BE2C (cell line): Measurements from ENCODE around the gene MGAT5.
A peak's percentile ranks its signal among the peaks of the same experiment; 100 is the strongest.

Experiments used
- DNase-seq: peaks from one replicate; pipeline ENCODE4 v3.0.0-alpha.2; 2020
- H3K27me3 ChIP-seq: fragments of 250-450 bp; sonication (Bioruptor Pico); 2 replicates; pipeline ENCODE4 v1.5.1; 2020; ENCODE audit warnings: mild to moderate bottlenecking
- H3K36me3 ChIP-seq: fragments of 250-450 bp; sonication (Bioruptor Pico); 2 replicates; pipeline ENCODE4 v1.5.1; 2020; ENCODE audit warnings: mild to moderate bottlenecking
- H3K4me1 ChIP-seq: fragments of 250-450 bp; sonication (Bioruptor Pico); 2 replicates; pipeline ENCODE4 v1.5.1; 2020
- H3K4me3 ChIP-seq: 2 replicates; pipeline ENCODE4 v1.5.1; 2011; ENCODE audit warnings: low read depth, low read length
- H3K9me3 ChIP-seq: fragments of 250-450 bp; sonication (Bioruptor Pico); 2 replicates; pipeline ENCODE4 v1.5.1; 2020
- TF ChIP-seq, protein P1 (sequence below): IDR thresholded peaks from 2 replicates; pipeline ENCODE4 v1.5.1; 2012; ENCODE audit warnings: mild to moderate bottlenecking, low read depth, low read length

The MGAT5 gene

DNA sequence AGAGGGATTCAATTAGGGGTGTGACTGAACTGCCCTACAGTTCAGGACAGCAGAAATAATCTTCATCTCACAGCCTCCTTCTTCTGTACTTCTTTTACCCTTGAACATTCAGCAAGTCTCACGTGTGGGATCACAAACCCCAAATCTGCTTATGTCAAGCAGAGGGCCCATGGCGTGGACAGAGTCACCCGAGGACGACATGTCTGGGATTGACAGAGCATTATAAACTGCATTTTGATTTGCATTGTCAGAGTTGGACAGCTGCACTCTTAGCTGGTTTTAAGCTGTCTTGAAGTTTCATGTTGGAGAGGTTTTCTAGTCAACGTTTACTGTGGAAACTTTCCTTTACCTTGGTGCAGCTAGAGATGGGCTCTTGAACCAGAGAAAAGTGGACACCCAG lies 26.4 kb downstream of the MGAT5 start:
- Histone ChIP-seq H3K27me3 (no peaks in the 10 kb centered on the region), H3K9me3 (no peaks in the 10 kb centered on the region), H3K4me1 (no peaks in the 10 kb centered on the region), H3K36me3 (no peaks in the 10 kb centered on the region), H3K4me3 (no peak overlapping the region)
- TF ChIP-seq, protein P1, sequence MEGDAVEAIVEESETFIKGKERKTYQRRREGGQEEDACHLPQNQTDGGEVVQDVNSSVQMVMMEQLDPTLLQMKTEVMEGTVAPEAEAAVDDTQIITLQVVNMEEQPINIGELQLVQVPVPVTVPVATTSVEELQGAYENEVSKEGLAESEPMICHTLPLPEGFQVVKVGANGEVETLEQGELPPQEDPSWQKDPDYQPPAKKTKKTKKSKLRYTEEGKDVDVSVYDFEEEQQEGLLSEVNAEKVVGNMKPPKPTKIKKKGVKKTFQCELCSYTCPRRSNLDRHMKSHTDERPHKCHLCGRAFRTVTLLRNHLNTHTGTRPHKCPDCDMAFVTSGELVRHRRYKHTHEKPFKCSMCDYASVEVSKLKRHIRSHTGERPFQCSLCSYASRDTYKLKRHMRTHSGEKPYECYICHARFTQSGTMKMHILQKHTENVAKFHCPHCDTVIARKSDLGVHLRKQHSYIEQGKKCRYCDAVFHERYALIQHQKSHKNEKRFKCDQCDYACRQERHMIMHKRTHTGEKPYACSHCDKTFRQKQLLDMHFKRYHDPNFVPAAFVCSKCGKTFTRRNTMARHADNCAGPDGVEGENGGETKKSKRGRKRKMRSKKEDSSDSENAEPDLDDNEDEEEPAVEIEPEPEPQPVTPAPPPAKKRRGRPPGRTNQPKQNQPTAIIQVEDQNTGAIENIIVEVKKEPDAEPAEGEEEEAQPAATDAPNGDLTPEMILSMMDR = no peak
- DNase-seq = no peak

DNA sequence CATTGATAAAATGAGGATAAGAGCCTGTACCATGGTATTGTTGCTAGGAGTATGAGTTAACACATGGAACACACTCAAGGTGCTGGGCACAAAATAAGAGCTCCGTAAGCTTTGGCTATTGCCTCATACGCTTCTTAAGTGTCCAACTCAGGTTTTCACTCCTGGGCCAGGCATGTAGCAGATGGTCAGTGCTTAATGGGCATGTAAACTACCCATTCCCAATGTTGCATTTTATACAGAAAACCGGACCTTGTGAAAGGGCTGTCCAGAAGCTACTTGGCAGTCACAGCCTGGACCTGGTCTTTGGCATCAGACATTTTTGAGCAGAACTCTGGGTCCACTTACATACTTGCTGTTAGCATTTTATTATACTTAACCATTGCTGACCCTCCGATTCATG lies 26.9 kb downstream of the MGAT5 start:
- H3K9me3 ChIP-seq = no peaks in the 10 kb centered on the region
- no peaks in the 10 kb centered on the region for H3K4me1 ChIP-seq
- H3K36me3 ChIP-seq = no peaks in the 10 kb centered on the region
- no peaks in the 10 kb centered on the region for H3K27me3 ChIP-seq
- DNase-seq = no peak
- no peak overlapping the region for H3K4me3 ChIP-seq
- TF ChIP-seq, protein P1 = no peak

DNA sequence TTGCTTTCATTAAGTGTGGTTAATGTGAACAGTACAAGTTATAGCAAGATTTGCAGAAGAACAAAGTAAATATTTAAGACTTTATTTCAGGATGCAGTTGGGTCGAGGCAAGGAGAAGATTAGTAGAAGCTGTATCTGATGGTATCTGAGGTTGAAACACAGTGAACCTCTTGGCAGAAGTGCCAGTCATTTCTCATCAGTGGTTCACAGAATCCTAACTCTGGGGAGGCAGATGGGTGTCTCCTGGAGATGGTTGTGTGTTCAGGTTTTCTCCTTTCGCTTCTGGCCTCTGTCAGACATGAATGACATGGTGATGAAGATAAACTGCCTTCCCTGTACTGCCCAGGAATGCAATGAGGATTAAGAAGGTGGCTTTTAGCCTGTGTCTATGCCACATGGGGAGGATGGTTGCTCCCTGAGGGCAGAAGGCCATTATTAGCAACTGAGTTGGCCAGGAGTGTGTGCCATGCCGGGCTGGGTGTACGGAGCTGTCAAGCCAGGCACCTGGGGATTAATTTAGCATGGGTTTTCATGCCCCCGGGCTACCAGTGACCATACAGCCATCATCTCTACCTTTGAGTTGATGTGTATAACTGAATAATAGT lies 28.0 kb downstream of the MGAT5 start:
- Histone ChIP-seq H3K4me1 (no peaks in the 10 kb centered on the region), H3K4me3 (no peak overlapping the region), H3K9me3 (no peaks in the 10 kb centered on the region), H3K36me3 (no peaks in the 10 kb centered on the region), H3K27me3 (no peaks in the 10 kb centered on the region)
- TF ChIP-seq, protein P1 = no peak
- peak; percentile 23 for DNase-seq

DNA sequence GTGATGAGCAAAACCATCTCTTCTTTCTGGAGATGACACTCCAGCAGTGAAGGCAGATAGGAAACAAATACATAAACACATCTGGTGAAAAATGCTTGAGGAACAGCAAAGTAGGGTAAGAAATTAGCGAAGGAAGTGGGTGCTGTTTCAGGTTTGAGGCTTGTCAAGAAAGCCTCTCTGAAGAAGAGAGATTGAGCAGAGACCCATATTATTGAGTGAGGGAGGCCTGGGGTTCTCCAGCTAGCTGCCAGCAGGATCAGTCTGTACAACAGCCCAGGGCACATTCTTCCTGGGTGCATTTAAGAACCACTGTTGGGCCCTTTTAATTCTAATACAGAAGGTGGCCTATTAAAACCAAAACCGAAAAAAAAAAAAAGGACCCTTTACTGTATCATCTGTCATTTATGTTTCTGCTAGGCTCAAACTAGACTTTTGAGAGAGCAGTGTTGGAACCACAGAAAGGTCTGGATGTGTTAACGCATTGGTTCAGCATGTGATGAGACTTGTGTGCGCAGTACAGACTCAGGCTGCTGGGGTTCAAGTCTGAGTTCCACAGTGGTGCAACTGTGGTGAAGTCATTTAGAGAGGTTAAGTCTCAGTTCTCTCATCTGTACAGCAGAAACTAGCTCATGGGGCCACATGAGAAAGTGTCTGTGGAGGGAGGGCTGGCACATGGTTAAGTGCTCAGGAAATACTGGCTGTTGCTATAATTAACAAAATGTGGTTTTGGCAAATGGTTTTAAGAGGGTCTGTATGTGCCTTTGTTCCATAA lies 28.9 kb downstream of the MGAT5 start:
- TF ChIP-seq, protein P1 = no peak
- H3K36me3 ChIP-seq = no peaks in the 10 kb centered on the region
- DNase-seq = no peak
- no peaks in the 10 kb centered on the region for H3K4me1 ChIP-seq
- no peaks in the 10 kb centered on the region for H3K27me3 ChIP-seq
- no peak overlapping the region for H3K4me3 ChIP-seq
- no peaks in the 10 kb centered on the region for H3K9me3 ChIP-seq

DNA sequence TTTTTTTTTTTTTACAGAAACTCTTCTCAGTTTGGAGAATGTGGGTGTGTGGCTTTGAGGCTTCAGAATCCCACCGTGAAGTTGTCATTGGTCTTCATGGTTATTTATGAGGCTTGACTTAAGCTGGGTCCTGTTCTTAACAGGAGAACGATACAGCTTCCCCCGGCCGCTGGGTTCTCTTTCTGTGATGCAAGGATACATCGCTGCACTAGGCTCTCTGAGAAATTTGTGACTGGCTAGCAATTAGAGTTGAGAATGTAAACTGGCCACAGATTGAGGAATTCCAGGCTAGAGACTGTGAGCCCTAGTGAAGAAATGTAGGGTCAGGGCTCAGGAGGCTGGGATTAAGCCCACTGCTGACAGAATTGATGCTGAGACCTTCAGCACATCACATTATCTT lies 29.8 kb downstream of the MGAT5 start:
- TF ChIP-seq, protein P1 = no peak
- no peak for DNase-seq
- no peaks in the 10 kb centered on the region for H3K27me3 ChIP-seq
- H3K4me3 ChIP-seq = no peak overlapping the region
- no peaks in the 10 kb centered on the region for H3K9me3 ChIP-seq
- no peaks in the 10 kb centered on the region for H3K36me3 ChIP-seq
- no peaks in the 10 kb centered on the region for H3K4me1 ChIP-seq

DNA sequence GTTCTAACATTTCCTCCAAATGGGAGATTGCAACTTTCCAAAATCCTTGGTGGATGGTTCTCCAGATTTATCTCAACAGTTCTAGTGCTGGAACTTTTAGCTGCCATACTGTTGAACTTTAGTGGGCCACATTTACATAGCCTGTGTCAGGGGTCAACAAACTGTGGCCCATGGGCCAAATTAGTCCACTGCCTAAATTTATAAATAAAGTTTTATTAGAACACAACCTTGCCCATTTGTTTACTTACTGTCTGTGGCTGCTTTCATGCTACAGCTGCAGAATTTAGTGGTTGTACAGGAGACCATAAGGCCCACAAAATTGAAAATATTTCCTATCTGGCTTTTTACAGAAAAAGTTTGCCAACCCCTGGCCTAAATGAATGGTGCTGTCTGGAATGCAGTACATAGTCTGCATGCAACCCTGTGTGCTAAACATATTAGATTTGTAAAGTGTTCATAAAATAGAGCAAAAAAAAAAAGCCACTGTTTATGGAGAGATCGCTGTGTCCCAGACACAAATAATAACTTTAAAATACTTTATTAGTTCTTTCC lies 30.3 kb downstream of the MGAT5 start:
- Histone ChIP-seq H3K9me3 (no peaks in the 10 kb centered on the region), H3K36me3 (no peaks in the 10 kb centered on the region), H3K27me3 (no peaks in the 10 kb centered on the region), H3K4me1 (no peaks in the 10 kb centered on the region), H3K4me3 (no peak overlapping the region)
- no peak for DNase-seq
- TF ChIP-seq, protein P1 = no peak
